HUDEP-2 (cell line): ENCODE results near the gene CA7.
"Not testable (repeated sequence)": the region's sequence is repeated elsewhere in the genome, so short reads cannot be mapped to it uniquely, and the experiment has no call there.

Source experiments
- DNase-seq, 76 experiments: peaks; one replicate each; lab custom pipeline; 2025; ENCODE audit not compliant: unreplicated experiment in 76 of 76; lab: John Stamatoyannopoulos, UW

The CA7 gene

DNA sequence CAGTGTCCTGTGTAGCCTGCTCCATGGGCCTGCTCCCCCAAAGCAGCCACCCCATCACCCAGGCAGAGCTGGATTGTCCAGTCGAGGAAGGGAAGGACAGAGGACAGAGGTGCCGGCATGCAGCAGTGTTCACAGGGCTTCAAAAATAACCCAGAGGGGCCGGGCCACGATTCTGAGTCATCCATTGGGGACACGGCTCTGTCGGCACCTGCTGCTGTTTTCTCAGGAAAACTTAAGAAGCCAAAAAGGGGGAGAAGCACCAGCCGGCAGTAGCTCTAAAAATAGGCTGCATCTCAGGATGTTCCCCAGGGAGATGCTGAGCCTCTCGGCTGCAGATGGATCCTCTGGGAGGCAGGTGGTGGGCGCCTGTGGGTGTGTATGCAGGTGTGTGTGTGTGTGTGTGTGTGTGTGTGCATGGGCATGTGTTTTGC, 1.6 kb downstream of the CA7 start:
- DNase-seq = no peak

GRCh38 chr16:66846266-66846665, 2.1 kb downstream of the CA7 start:
- no peak for DNase-seq

DNA sequence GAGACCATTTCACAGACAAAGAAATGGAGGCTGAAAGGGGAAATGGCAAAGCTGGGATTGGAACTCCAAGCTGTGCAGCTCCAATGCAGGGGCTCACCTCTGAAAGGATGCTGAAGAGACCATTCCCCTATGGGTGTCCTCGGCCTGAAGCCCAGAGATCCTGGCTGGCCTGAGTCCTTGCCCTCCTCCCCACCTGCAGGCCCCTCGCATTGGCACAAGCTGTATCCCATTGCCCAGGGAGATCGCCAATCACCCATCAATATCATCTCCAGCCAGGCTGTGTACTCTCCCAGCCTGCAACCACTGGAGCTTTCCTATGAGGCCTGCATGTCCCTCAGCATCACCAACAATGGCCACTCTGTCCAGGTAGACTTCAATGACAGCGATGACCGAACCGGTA, 2.6 kb downstream of the CA7 start:
- DNase-seq = no peak

DNA sequence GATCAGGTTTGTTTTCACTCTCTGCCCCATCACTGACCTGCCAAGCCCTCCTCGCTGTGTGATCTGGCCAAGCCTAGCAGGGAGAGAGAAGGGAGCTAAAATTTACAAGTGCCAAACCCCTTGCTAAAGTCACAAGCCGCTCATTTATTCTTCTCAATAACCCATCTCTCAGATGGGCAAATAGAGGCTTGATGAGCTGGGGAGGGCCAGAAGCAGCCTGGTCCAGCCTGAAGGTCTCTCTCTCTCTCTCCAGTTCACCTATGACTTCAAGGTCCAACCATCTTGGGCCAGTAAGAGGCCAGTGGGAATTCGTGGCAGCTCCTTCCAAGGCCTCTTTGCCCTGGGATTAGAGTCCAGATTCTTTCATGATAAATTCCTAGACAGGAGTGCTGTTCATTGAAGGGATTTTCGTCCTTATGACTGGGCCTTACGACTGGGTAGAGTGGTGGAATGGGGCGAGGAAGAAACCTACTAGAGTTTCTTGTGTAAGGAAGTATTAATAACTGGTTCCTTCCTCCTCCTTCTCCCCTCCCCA, 3.4 kb downstream of the CA7 start:
- DNase-seq = no peak

- no peak for DNase-seq
These were observed 4.0 kb downstream of the CA7 start for GRCh38 chr16:66848172-66848571.

GRCh38 chr16:66849021-66849420, 4.8 kb downstream of the CA7 start:
- no peak for DNase-seq

DNA sequence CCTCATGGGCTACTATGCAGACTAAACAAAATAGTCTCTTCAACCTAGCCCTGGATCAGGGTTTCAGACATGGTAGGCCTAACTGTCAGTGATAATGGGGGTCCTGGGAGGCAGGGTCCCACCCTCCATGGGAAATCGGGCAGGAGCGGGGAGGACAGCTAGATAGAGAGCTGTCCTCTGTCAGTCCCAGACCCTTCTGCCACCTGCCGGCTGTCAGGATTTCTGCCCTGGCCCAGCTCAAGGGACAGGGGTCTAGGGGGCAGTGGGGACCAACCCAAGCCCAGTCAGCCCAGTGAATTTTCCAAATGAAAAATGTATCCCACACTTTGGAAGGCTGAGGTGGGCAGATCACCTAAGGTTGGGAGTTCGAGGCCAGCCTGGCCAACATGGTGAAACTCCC, 5.3 kb downstream of the CA7 start:
- no peak for DNase-seq

DNA sequence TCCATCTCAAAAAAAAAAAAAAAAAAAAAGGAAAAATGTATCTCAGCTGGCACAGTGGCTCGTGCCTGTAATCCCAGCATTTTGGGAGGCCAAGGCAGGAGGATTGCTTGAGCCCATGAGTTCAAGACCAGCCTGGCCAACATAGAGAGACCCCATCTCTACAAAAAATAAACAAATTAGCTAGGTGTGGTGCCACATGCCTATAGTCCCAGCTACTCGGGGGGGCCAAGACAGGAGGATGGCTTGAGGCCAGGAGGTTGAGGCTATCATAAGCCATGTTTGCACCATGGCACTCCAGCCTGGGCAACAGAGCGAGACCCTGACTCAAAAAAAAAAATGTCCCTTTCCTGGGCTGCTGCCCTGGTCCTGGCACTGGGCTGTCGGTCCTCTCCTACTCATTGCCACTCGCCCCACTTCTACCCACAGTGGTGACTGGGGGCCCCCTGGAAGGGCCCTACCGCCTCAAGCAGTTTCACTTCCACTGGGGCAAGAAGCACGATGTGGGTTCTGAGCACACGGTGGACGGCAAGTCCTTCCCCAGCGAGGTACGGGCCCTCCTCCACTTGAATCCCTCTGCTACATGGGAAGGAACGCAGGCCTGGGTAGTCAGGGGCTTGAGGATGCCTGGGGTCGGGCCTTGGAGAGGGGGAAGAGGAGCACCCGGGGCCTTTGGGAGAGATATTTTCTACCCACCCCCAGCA, 6.1 kb downstream of the CA7 start:
- no peak for DNase-seq

GRCh38 chr16:66851166-66851964, 7.2 kb downstream of the CA7 start:
- DNase-seq = no peak

DNA sequence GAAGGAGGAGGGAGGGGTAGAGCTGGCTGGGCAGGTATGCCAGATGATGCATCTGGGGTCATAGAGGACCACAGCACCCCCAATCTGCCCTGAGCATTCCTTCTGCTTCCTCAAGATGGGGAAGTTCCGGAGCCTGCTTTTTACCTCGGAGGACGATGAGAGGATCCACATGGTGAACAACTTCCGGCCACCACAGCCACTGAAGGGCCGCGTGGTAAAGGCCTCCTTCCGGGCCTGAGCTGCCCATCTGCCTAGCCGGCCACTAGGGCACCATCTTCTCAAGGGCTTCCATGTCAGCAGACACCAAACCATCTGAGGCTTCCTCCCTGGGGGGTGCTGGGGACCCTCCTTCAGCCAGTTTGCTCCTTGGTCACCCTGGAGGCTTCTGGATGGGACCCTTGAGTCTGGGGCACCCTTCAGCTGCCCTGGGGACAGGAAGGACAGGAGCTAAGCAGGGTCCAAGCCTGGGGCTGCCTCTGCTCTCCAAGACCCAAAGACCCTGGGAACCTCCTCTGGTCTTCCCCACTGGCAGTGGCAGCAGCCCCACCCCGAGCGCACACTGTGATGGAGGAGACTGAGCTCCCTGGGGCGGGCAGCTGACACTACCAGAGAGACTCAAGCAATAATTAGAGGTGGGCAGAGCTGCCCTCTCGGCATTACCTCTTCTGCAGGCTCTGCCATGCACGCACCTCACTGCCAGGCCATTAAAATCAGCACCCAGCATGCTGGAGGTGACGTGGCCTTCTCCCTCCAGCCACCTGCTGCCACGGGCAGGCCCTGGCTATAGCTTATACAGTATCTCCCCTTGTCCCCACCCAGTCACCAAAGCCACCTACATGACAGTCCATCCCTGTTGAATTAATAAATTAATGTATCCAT, 9.3 kb downstream of the CA7 start:
- no peak for DNase-seq

DNA sequence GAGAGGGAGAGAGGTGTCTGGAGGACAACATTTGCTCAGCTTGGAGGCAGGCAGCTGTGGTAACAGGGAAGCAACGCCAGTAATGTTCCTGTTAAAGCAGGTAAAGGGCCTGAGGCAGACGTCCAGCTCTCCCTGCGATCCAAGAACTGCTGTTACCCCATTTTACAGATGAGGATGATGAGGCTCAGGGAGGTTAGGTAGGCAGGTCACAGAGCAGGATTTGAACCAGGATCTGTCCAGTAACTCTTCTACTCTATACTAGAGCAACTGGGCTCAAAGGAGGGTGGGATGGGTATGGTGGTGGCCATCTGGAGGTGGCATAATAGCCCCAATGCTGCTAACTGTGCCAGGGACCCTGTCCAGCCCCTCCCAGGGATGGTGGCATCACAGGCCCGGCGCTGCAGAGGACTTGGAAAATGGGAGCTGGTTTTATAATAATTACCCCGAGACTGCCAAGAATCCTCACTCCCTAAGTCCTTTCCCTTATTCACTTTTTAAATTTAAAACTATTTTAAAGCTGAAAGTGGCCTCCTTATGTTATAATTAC, 12.0 kb downstream of the CA7 start:
- no peak for DNase-seq

DNA sequence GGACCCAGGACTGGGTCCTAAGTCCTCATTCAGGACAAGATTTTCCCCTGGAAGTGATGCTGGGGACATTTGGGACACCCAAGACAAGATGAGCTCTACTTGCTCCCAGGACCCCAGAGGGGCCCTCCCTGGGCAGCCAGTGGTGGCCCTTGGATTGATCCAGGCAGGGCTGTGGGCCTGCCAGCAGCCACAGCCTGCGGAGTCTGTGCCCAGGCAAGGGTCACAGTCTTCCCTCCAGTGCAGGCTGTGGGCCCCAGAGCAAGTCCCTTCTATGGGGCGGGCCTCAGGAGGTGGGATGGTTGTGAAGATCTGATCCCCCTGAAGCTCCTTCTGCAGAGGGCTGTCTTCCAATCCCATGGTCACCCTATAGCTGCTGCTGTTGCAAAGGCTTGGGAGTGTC, 12.6 kb downstream of the CA7 start:
- DNase-seq = no peak

DNA sequence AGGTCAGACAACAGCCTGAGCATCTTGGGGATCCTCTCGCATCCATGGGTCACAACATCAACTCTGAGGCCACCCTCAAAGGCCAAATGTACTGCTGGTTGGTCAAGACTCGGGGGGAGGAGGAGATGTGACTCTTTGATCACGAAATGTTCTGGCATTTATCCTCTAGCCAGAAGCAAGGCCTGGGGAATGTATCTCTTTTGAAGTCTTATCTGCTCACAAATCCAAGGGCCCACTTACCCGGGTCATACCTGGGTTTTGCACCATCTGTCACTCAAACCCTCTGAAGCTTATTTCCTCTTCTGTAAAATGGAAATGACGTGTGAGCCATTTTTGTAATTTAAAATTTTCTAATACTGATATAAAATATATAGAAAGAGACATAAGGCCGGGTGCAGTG, 13.2 kb downstream of the CA7 start:
- no peak for DNase-seq

GRCh38 chr16:66858740-66859396, 14.7 kb downstream of the CA7 start:
- peak in 47 of 76 experiments; percentile 6 to 81 (median 37) for DNase-seq

- DNase-seq = no peak
These were observed 15.3 kb downstream of the CA7 start for GRCh38 chr16:66859397-66860068.

DNA sequence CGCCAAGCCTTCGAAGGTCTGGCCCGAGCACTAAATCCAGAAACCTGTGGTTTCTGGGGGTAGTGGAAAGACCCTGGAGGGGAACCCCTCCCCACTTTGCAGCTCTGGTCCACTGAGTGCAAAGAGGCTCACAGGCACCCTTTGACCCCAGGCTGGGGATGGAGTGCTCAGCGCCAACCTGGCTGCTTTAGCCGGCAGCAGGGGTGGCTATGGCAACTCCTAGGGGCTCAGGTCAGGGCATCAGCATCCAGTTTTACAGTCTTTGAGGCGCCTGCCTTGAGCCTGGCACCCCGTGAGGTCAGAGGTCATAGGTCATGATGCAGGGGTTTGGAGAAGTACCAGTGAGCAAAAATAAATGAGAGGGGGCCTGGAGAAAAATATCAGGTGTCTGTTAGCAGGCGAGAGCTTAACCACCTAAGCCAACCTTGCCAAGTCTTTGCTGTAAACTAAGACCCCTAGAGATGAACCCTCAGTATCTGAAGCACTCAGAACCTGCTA, 17.9 kb downstream of the CA7 start:
- no peak for DNase-seq

DNA sequence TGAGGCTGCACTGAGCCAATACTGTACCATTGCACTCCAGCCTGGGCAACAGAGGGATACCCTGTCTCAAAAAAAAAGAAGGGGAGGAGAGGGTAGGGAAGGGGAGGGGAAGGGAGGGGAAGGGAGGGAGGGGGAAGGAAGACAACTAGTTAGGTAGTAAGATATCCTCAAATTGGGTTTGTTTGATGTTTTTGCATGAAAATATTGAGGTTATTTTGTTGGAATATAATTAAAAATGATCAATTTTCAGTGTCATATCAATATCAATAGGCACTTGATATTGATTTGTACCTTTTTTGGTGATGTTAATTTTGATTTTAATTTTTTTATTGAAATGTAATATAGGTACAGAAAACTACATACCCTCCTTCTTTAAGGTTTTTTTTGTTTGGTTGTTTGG, 19.5 kb downstream of the CA7 start:
- DNase-seq = no peak

DNA sequence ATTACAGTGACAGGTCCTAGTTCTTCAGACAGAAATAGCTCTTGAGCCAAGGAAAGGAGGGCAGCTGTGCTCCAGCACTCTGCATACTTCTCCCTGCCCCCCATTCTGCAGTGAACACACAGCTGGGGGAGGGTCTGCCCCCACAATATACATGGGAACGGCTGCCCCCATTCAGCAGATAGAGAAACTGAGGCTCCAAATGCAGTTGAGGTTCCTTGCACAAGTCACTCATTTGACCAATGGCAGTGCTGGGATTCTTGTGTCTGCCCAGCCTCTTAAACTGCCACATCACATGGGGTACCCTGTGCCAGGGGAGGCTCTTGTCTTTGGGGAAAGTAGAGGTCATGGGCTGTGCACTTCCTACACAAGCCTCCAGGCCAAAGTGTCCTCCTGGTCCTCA, 25.2 kb downstream of the CA7 start:
- no peak for DNase-seq

DNA sequence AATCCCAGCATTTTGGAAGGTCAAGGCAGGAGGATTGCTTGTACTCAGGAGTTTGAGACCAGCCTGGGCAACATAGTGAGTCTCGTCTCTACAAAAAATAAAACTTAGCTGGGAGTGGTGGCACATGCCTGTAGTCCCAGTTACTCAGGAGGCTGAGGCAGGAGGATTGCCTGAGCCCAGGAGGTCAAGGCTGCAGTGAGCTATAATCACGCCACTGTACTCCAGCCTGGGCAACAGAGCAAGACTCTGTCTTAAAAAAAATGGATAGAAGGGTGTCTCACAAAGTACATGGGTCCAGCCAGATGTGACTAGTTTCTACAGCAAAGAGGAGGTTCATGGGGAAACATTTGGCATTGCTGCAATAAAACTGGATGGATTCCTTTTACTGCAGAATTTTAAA, 27.1 kb downstream of the CA7 start:
- DNase-seq = not testable (repeated sequence)

GRCh38 chr16:66871840-66872239, 27.6 kb downstream of the CA7 start:
- DNase-seq = no peak
